MCF 10A (cell line): ENCODE measurements around the gene MFSD6. TPM values are rescaled to one million over a fixed set of nuclear protein-coding genes. Genes with fewer than 3 reads are reported as not detected.

ENCODE experiments used
- BruUV-seq: library from RNA; stranded (reverse); fragments of 400-500 nt; replicated peaks from 2 replicates; lab custom pipeline; 2021; lab: Mats Ljungman, UMichigan
- CTCF ChIA-PET: fragments of 300-600 bp; sonication (Branson Sonifier 250); formaldehyde crosslinking; extraction: SDS; loops from one replicate; lab custom pipeline; 2021; ENCODE audit warnings: antibody characterized with exemption, inconsistent platforms; lab: Yijun Ruan, JAX
- POLR2A ChIA-PET: fragments of 300-600, 350-650 bp; sonication (Branson Sonifier 250); formaldehyde crosslinking; extraction: SDS; loops from one replicate; lab custom pipeline; 2020; ENCODE audit warnings: antibody characterized with exemption, inconsistent platforms; lab: Yijun Ruan, JAX
- DNase-seq: peaks from one replicate; pipeline ENCODE4 v3.0.0-alpha.2; 2018; ENCODE audit not compliant: unreplicated experiment
- H3K27ac Mint-ChIP-seq: one replicate; pipeline ENCODE4 v1.8.0; 2022; ENCODE audit warnings: mild to moderate bottlenecking, low read depth, mixed read lengths; ENCODE audit not compliant: unreplicated experiment
- H3K27me3 Mint-ChIP-seq: one replicate; pipeline ENCODE4 v1.8.0; 2022; ENCODE audit warnings: mixed read lengths; ENCODE audit not compliant: insufficient read depth, unreplicated experiment
- H3K36me3 Mint-ChIP-seq: one replicate; pipeline ENCODE4 v1.8.0; 2022; ENCODE audit warnings: mild to moderate bottlenecking, moderate library complexity, mixed read lengths; ENCODE audit not compliant: insufficient read depth, unreplicated experiment
- H3K4me1 Mint-ChIP-seq: one replicate; pipeline ENCODE4 v1.8.0; 2022; ENCODE audit warnings: mixed read lengths; ENCODE audit not compliant: insufficient read depth, unreplicated experiment
- H3K4me3 Mint-ChIP-seq: one replicate; pipeline ENCODE4 v1.8.0; 2022; ENCODE audit warnings: mild to moderate bottlenecking, moderate library complexity, mixed read lengths; ENCODE audit not compliant: unreplicated experiment
- H3K9me3 Mint-ChIP-seq: one replicate; pipeline ENCODE4 v1.8.0; 2022; ENCODE audit warnings: mixed read lengths; ENCODE audit not compliant: unreplicated experiment
- intact Hi-C: fragments of 100-400 bp; cut with micrococcal nuclease; formaldehyde crosslinking; loops from 2 replicates; pipeline ENCODE4 v1.14.1; 2022
- total RNA-seq: library from RNA; stranded (reverse); gene quantifications from 2 replicates; pipeline ENCODE4 v1.2.3, GENCODE V29; 2022
- TF ChIP-seq, protein P1 (sequence below): fragments of 200-600 bp; IDR thresholded peaks from one replicate; pipeline ENCODE4 v1.8.0; 2022; ENCODE audit warnings: antibody characterized with exemption, mild to moderate bottlenecking; ENCODE audit not compliant: unreplicated experiment

The MFSD6 gene
- total RNA-seq, 1 experiment from 2014 or later = 19.7 TPM

DNA sequence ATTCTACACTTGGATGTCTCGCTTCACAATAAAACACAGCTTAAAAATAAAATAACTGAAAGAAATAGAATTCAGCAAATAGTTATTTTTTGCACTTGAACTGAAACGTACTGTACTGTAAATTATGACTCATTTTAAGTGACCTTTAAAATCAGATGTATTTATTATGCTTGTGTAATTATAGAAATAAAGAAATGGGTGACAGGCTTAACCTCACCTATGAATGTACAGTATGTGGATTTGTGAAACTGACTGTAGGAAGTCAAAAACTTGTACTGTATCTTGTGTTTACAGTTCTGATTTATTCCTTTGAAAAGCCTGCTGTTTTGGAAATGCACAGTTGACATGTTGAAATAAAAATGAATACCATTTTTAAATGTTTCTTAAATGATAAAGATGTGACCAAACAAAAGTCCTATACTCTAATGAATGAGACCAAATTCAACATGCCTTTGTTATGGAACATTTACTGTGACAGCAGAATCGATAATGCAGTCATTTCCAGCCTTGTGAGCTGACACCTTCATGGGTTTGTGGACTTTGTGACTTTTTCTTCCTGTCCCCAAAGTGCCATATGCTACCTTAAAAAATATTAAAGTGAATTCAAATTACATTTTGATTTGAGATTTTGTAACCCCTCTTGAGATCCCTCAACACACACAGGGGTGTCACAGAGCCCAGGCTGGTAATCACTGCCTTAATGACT lies 93.7 kb downstream of the MFSD6 start:
- no peak for DNase-seq
- ChIA-PET CTCF (interaction anchor here (0.6 to 1.2 kb wide), 3 partner anchors 34 to 119 kb away, joined by 3 read pairs; no protein-coding TSS in a partner anchor), POLR2A (interaction anchor here (0.6 to 1.4 kb wide), 4 partner anchors 13 to 196 kb away, joined by 3 to 7 read pairs (median 4); no protein-coding TSS in a partner anchor)
- Mint-ChIP-seq H3K4me3 (no peak overlapping the region), H3K27me3 (no peaks in the 10 kb centered on the region), H3K4me1 (peaks cover 10% of the 10 kb centered on the region), H3K27ac (no peak overlapping the region), H3K36me3 (peaks cover 53% of the 10 kb centered on the region), H3K9me3 (no peaks in the 10 kb centered on the region)
- intact Hi-C loops = no loop called here
- no TSS peak for BruUV-seq
- TF ChIP-seq, protein P1, sequence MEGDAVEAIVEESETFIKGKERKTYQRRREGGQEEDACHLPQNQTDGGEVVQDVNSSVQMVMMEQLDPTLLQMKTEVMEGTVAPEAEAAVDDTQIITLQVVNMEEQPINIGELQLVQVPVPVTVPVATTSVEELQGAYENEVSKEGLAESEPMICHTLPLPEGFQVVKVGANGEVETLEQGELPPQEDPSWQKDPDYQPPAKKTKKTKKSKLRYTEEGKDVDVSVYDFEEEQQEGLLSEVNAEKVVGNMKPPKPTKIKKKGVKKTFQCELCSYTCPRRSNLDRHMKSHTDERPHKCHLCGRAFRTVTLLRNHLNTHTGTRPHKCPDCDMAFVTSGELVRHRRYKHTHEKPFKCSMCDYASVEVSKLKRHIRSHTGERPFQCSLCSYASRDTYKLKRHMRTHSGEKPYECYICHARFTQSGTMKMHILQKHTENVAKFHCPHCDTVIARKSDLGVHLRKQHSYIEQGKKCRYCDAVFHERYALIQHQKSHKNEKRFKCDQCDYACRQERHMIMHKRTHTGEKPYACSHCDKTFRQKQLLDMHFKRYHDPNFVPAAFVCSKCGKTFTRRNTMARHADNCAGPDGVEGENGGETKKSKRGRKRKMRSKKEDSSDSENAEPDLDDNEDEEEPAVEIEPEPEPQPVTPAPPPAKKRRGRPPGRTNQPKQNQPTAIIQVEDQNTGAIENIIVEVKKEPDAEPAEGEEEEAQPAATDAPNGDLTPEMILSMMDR = no peak

DNA sequence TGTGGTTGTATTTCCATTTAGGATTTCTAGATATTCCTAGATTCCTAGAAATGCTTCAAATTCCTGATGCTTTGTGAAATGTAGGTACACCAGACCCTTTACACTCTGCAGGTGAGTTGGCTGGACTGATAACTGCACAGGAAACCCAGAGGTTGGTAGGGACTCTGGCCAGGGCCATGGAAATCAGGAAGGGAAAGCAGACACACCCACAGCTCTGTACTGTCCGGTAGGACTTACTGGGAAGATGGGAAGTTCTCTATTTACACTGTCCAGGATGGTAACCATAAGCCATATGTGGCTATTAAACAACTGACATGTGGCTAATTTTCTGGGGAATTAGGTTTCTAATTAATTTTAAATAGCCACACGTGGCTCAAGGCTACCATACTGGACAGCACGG lies 94.9 kb downstream of the MFSD6 start:
- BruUV-seq = no TSS peak
- H3K27ac Mint-ChIP-seq = no peak overlapping the region
- CTCF ChIA-PET = interaction anchor here (0.6 to 1.0 kb wide), 3 partner anchors 21 to 172 kb away, joined by 3 read pairs; partner anchors contain the start of gene NEMP2

DNA sequence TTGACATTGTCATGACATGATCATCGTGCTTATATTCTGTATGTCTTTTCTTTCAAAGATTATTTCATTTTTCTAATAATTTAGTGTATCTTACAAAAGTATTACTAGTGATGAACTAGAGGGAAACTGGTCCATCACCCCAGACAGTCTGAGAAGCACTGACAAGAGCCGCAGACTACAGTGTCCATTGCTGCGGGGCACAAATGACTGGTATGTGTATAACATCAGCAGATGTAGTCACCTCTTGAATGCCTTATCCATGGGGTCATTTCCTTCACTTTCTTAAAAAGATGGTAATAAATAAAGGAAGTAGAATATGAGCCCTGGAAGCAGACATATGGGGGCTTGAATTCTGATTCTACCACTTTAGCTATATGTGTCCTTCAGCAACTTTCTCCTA lies 96.8 kb downstream of the MFSD6 start:
- intact Hi-C loops = no loop called here
- CTCF ChIA-PET = no interaction called here
- no peak overlapping the region for H3K27ac Mint-ChIP-seq

More for the DNA sequence above, 94.9 kb downstream of the MFSD6 start:
- intact Hi-C loops = no loop called here
- Mint-ChIP-seq H3K9me3 (no peaks in the 10 kb centered on the region), H3K4me1 (peaks cover 14% of the 10 kb centered on the region), H3K36me3 (peaks cover 43% of the 10 kb centered on the region), H3K27me3 (no peaks in the 10 kb centered on the region), H3K4me3 (no peak overlapping the region)
- POLR2A ChIA-PET = interaction anchor here (0.6 to 1.4 kb wide), 6 partner anchors 9 to 1169 kb away, joined by 3 to 7 read pairs (median 3); no protein-coding TSS in a partner anchor
- TF ChIP-seq, protein P1 = no peak
- no peak for DNase-seq

DNA sequence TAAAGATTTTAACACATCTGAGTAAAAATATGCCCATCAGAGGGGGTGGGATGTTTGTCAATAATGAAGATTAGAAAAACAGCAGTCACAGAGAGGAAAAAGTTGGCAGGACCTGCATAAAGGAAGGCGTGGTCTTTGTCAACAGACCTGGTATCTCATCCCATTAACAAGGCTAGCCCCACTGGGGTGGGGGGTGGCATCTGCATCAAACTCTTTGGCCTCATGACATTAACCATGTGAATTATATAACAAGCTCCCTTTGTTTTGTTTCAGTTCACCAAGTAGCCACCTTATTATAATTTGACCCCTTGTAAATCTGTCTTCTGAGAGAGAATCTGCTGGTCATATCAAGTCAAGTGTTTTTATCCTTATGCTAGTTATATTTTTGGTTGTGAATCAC lies 97.5 kb downstream of the MFSD6 start:
- peaks cover 38% of the 10 kb centered on the region for H3K36me3 Mint-ChIP-seq
- no peak overlapping the region for H3K4me3 Mint-ChIP-seq
- TF ChIP-seq, protein P1 = no peak
- peaks cover 14% of the 10 kb centered on the region for H3K4me1 Mint-ChIP-seq
- no peaks in the 10 kb centered on the region for H3K9me3 Mint-ChIP-seq
- no TSS peak for BruUV-seq
- H3K27me3 Mint-ChIP-seq = no peaks in the 10 kb centered on the region
- intact Hi-C loops = no loop called here
- ChIA-PET POLR2A (interaction anchor here (0.7 to 1.6 kb wide), 3 partner anchors 38 to 143 kb away, joined by 3 to 5 read pairs (median 3); partner anchors contain the start of gene NAB1), CTCF (interaction anchor here (0.6 to 1.0 kb wide), 2 partner anchors 138 to 275 kb away, joined by 3 to 5 read pairs; no protein-coding TSS in a partner anchor)
- H3K27ac Mint-ChIP-seq = no peak overlapping the region
- DNase-seq = no peak

More for the DNA sequence above, 96.8 kb downstream of the MFSD6 start:
- no peaks in the 10 kb centered on the region for H3K27me3 Mint-ChIP-seq
- H3K36me3 Mint-ChIP-seq = peaks cover 35% of the 10 kb centered on the region
- peaks cover 14% of the 10 kb centered on the region for H3K4me1 Mint-ChIP-seq
- no TSS peak for BruUV-seq
- no peak for DNase-seq
- POLR2A ChIA-PET = interaction anchor here (1.0 kb wide), 1 partner anchor 144 kb away, joined by 5 read pairs; the partner anchor contains the start of gene NAB1
- H3K9me3 Mint-ChIP-seq = no peaks in the 10 kb centered on the region
- TF ChIP-seq, protein P1 = no peak
- no peak overlapping the region for H3K4me3 Mint-ChIP-seq
